GM21423 (cell line): Measurements from ENCODE around the gene NPEPPS.
"Not testable (repeated sequence)": the region's sequence is repeated elsewhere in the genome, so short reads cannot be mapped to it uniquely, and the experiment has no call there.

Experiments used
- ATAC-seq: cut with Tn5 transposase; IDR thresholded peaks from one replicate; pipeline ENCODE4 v1.9.1; 2021; ENCODE audit warnings: mild to moderate bottlenecking, moderate library complexity; ENCODE audit not compliant: unreplicated experiment

NPEPPS gene

GRCh38 chr17:47561698-47562405 lies 30.9 kb downstream of the NPEPPS start:
- ATAC-seq = not testable (repeated sequence)

GRCh38 chr17:47562406-47562705 lies 31.4 kb downstream of the NPEPPS start:
- ATAC-seq = not testable (repeated sequence)

GRCh38 chr17:47567261-47567660 lies 36.4 kb downstream of the NPEPPS start:
- ATAC-seq = not testable (repeated sequence)

GRCh38 chr17:47572561-47572960 lies 41.7 kb downstream of the NPEPPS start:
- not testable (repeated sequence) for ATAC-seq

- not testable (repeated sequence) for ATAC-seq
Measured at GRCh38 chr17:47582416-47582815, 51.5 kb downstream of the NPEPPS start.

GRCh38 chr17:47586378-47587055 lies 55.6 kb downstream of the NPEPPS start:
- ATAC-seq = not testable (repeated sequence)

- ATAC-seq = not testable (repeated sequence)
Measured at GRCh38 chr17:47593522-47593921, 62.6 kb downstream of the NPEPPS start.

GRCh38 chr17:47603830-47604597 lies 73.1 kb downstream of the NPEPPS start:
- no peak for ATAC-seq

- ATAC-seq = no peak
Measured at GRCh38 chr17:47604598-47604927, 73.7 kb downstream of the NPEPPS start.

- ATAC-seq = no peak
Measured at GRCh38 chr17:47605011-47605410, 74.1 kb downstream of the NPEPPS start.

GRCh38 chr17:47607481-47607880 lies 76.6 kb downstream of the NPEPPS start:
- ATAC-seq = no peak

GRCh38 chr17:47611372-47612350 lies 80.8 kb downstream of the NPEPPS start:
- ATAC-seq = no peak

- no peak for ATAC-seq
Measured at GRCh38 chr17:47615766-47616424, 85.0 kb downstream of the NPEPPS start.

- ATAC-seq = no peak
Measured at GRCh38 chr17:47618410-47618809, 87.5 kb downstream of the NPEPPS start.

- no peak for ATAC-seq
Measured at GRCh38 chr17:47620503-47621245, 89.8 kb downstream of the NPEPPS start.

GRCh38 chr17:47621293-47622179 lies 90.6 kb downstream of the NPEPPS start:
- ATAC-seq = no peak

- no peak for ATAC-seq
Measured at GRCh38 chr17:47622180-47622549, 91.3 kb downstream of the NPEPPS start.

GRCh38 chr17:47624727-47625068 lies 93.8 kb downstream of the NPEPPS start:
- no peak for ATAC-seq
